Measurements from ENCODE around the gene ATP13A2.

Gene ATP13A2, protein sequence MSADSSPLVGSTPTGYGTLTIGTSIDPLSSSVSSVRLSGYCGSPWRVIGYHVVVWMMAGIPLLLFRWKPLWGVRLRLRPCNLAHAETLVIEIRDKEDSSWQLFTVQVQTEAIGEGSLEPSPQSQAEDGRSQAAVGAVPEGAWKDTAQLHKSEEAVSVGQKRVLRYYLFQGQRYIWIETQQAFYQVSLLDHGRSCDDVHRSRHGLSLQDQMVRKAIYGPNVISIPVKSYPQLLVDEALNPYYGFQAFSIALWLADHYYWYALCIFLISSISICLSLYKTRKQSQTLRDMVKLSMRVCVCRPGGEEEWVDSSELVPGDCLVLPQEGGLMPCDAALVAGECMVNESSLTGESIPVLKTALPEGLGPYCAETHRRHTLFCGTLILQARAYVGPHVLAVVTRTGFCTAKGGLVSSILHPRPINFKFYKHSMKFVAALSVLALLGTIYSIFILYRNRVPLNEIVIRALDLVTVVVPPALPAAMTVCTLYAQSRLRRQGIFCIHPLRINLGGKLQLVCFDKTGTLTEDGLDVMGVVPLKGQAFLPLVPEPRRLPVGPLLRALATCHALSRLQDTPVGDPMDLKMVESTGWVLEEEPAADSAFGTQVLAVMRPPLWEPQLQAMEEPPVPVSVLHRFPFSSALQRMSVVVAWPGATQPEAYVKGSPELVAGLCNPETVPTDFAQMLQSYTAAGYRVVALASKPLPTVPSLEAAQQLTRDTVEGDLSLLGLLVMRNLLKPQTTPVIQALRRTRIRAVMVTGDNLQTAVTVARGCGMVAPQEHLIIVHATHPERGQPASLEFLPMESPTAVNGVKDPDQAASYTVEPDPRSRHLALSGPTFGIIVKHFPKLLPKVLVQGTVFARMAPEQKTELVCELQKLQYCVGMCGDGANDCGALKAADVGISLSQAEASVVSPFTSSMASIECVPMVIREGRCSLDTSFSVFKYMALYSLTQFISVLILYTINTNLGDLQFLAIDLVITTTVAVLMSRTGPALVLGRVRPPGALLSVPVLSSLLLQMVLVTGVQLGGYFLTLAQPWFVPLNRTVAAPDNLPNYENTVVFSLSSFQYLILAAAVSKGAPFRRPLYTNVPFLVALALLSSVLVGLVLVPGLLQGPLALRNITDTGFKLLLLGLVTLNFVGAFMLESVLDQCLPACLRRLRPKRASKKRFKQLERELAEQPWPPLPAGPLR

DNA sequence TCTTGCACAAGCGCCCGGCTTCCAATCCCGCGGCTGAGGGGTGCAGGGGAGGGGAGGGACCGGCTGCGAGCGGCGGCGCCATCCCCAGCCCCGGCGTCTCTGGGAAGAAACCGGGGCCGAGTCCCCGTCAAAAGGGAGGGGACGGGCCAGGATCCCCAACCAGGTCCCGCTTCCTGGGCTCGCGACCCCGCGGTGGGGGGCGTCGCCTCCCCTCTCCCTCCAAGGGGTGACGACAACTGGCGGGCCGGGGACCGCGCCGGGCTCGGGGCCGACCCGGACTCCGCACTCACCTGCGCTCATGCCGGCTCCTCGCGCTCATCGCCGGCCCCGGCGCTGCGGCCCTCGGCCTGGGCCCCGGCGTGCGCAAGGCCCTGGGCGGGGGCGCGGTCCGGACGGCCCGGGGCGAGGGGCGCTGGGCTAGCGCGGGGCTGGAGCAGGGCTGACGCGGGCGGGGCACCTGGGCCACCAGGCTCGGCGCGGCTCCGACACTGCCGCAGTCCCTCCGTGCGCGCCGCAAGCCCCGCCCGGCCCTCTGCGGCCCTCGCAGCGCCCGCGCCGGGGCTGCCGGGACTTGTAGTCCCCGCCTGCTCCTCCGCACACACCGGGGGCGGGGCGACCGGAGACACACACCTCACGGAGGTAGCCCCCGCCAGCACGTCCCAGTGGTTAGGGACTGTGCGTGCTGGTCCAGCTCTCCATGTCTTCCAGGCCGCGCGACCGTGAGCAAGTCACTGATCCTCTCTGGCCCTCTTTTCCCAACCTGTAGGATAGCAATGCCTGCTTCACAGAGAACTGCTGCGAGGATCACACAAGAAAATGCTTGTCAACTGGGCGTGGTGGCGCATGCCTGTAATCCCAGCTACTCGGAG lies at the start of gene ATP13A2:
Gene ATP13A2 (minus strand): TSS at position 490 of the 869 bp plus-strand sequence. CDS start 190 bp downstream, at position 300.
- peak; percentile 33 for DNase-seq (ENCODE audit: low read depth)
- TF ChIP-seq, protein P1, sequence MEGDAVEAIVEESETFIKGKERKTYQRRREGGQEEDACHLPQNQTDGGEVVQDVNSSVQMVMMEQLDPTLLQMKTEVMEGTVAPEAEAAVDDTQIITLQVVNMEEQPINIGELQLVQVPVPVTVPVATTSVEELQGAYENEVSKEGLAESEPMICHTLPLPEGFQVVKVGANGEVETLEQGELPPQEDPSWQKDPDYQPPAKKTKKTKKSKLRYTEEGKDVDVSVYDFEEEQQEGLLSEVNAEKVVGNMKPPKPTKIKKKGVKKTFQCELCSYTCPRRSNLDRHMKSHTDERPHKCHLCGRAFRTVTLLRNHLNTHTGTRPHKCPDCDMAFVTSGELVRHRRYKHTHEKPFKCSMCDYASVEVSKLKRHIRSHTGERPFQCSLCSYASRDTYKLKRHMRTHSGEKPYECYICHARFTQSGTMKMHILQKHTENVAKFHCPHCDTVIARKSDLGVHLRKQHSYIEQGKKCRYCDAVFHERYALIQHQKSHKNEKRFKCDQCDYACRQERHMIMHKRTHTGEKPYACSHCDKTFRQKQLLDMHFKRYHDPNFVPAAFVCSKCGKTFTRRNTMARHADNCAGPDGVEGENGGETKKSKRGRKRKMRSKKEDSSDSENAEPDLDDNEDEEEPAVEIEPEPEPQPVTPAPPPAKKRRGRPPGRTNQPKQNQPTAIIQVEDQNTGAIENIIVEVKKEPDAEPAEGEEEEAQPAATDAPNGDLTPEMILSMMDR (IDR thresholded peaks at IDR 0.05; ENCODE audit: control insufficient read depth, extremely low read depth, insufficient read depth) = no peak
- H3K4me3 ChIP-seq (ENCODE audit: low read depth, low read length) = peak within 1 kb of the TSS; percentile 64

DNA sequence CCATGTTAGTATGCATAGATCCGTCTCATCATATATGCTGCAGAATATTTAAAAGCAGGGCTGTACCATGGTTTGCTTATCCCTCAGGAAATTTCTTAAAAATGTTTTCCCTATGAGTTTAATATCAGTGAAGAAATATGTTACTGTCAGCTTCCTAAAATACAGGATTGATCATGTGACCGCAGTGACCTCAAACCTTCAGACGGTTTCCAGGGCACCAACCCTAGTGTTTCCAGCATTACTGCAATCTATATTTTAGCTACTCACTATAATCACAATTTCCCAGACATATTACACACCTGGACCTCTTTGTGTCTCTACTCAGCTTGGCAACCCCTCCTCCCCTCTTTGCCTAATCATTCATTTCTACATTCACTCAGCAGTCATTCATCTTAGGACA lies 49.8 kb upstream of the ATP13A2 start:
- no peak for DNase-seq (ENCODE audit: low read depth)
- TF ChIP-seq, protein P1 (IDR thresholded peaks at IDR 0.05; ENCODE audit: control insufficient read depth, extremely low read depth, insufficient read depth) = no peak
- no peak overlapping the region for H3K4me3 ChIP-seq (ENCODE audit: low read depth, low read length)

DNA sequence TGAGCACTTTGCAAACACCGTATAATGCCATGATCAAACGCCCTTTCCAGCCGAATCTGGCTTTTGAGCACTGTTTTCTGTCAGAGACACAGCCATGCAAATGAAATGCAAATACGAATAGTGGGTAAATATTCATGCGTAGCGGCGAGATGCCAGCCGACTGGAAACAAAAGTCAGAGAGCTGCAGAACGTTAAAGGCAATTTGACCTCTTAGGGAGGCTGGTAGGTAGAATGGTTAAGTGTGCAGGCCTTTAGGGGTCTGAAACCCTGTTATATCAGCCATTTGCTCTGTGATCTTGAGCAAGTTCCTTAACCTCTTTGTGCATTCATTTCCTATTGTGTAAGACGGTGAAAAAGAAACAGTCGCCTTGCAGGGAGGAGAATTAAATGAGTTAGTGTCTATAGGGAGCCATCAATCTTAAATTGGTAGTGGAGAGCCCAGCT lies 48.6 kb upstream of the ATP13A2 start:
- TF ChIP-seq, protein P1 (IDR thresholded peaks at IDR 0.05; ENCODE audit: control insufficient read depth, extremely low read depth, insufficient read depth) = no peak
- DNase-seq (ENCODE audit: low read depth) = no peak
- no peak overlapping the region for H3K4me3 ChIP-seq (ENCODE audit: low read depth, low read length)

DNA sequence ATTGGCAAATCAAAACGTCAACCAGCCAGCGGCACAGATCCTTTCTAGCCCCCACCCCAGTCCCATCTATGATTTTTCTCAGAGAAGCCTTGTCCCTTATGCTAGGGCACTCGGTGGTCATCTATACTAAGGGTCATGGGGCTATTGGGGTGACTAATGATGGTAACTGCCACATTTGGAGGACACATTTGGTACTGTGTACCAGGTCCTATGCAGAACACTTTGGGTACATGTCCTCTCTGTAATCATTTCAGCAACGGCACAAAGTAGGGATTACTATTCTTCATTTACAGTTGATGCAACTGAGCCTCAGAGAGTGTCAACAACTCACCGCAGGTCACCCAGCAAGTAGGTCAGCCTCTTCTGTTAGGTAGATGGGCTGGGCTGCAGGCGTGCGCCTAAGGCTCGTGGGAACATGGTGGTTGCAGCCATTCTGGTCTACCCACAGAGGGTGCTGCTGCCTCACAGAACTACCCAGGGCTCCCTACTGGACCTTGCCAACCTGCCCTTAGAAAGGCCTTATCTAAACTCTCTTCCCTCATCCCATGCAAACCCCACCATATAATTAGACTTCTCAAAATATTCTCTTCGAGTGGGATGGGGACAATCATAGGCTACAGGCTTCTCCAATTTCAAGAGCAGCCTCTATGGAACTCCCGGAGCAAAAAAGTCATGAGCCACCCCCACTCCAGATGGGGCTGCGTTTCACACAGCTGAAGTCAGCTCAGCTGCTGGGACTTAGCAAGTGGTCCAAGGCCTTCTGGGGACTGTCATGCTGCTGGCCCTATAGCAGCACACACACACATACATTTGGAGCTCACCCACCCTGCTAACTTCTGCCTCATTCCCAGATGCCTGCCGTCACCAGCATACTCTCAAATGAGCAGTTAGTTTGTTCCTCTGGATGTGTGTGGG lies 47.9 kb upstream of the ATP13A2 start:
- DNase-seq (ENCODE audit: low read depth) = peak; percentile 23
- TF ChIP-seq, protein P1 (IDR thresholded peaks at IDR 0.05; ENCODE audit: control insufficient read depth, extremely low read depth, insufficient read depth) = peak; percentile 71
- no peak overlapping the region for H3K4me3 ChIP-seq (ENCODE audit: low read depth, low read length)

DNA sequence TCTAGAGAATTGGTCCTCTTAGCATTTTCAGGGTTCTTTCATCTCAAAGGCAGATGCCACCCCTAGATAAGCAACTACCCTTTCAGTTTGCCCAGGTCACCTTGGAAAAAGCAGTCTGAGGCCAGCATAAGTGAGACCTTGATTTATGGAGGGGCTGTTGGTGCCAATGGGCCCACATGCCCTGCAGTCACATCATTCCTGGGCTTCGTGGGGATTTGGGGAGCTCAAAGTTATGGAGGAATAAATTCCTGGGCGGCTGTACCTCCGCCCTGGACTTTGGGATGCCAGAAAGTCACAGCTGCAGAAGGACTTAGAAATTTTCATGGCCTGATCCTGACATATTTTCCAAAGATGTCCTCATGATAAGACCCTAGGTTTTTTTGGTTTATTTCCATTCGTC lies 44.8 kb upstream of the ATP13A2 start:
- DNase-seq (ENCODE audit: low read depth) = no peak
- no peak overlapping the region for H3K4me3 ChIP-seq (ENCODE audit: low read depth, low read length)
- TF ChIP-seq, protein P1 (IDR thresholded peaks at IDR 0.05; ENCODE audit: control insufficient read depth, extremely low read depth, insufficient read depth) = no peak
